Activated T-cell treated with anti-CD3 and anti-CD28 coated beads for 4 hours (primary cell): ENCODE measurements around the gene ADH4.
"Not testable (repeated sequence)": the region's sequence is repeated elsewhere in the genome, so short reads cannot be mapped to it uniquely, and the experiment has no call there.

Experiments
- DNase-seq: peaks from one replicate; pipeline ENCODE4 v3.0.0-alpha.2; 2020

The ADH4 gene

DNA sequence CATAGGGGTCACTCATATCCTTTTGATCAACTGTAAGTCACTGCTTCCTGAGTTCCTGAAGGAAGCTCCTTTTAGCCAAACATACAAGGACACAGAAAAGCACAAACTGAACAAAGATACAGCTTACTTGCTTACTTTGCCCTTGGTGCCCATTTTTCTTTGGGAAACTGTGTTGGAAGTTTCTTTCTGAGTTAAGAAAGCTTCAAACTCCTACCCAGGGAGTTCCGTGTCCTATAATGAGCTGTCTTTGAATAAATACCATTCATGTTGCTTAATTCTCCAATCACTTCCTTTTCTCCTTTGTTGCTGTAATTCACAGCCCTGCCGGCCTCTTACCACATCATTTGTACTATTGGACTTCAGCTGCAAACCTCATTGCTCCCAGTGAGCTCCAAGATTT is at the start of gene ADH4:
Gene ADH4, minus strand, starts transcription at position 228 of the 400 bp plus-strand sequence. Its CDS starts 75 bp downstream, at position 153.
- no peak for DNase-seq

DNA sequence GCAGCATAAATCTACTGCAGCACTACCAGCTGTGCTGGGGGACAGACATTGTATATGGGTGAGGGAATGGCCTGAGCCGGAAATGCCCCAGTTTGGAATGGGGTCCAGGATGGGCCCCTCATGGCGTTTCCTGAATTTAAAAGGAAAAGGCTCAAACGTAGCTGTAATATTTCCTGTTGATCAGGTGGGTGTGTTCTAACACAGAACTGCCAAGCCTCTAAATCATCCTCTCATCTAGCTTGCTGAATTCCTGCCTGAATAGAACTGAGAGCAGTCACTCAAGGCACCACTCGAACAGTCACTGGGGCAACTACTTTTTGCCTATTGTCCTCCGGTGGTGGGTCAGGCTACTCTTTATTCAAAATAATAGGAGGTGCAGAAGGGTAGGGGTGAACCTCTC is 46.2 kb upstream of the ADH4 start:
- DNase-seq = no peak

DNA sequence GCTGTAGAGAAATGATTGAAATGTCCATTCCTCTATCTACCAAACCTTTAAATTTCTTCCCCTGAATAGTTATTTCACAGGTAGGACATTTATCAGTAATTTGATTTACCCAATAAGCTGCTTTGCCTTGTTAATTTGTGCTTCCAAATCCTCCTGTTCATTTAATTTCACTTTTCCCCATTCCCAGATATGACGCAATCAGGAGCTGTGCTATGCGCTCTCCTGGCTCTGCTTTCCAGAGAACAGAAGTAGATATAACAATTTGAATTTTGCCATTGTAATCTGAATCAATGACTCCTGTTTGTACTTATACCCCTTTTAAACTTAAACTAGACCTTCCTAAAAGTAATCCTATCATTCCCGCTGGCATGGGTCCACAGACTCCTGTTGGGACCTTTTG is 45.8 kb upstream of the ADH4 start:
- not testable (repeated sequence) for DNase-seq

DNA sequence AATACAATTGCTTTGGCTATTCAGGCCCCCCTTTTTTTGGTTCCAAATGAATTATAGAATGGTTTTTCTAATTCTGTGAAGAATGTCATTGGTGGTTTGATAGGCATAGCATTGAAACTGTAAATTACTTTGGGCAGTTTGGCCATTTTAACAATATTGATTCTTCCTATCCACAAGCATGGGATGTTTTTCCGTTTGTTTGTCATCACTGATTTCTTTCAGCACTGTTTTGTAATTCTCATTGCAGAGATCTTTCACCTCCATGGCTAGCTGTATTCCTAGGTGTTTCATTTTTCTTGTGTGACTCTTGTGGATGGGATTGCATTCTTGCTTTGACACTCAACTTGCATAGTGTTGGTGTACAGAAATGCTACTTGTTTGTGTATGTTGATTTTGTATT is 41.9 kb upstream of the ADH4 start:
- no peak for DNase-seq

DNA sequence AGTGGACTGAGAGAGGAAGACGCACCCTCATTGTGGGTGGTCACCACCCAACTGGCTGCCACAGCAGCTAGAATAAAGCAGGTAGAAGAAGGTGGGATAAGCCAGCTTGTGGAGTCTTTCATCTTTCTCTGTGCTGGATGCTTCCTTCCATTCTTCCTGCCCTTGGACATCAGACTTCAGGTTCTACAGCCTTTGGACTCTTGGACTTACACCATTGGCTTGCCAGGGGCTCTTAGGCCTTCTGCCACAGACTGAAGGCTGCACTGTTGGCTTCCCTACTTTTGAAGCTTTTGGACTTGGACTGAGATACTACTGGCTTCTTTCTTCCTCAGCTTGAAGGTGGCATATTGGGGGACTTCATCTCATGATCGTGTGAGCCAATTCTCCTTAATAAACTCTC is 41.5 kb upstream of the ADH4 start:
- DNase-seq = no peak

DNA sequence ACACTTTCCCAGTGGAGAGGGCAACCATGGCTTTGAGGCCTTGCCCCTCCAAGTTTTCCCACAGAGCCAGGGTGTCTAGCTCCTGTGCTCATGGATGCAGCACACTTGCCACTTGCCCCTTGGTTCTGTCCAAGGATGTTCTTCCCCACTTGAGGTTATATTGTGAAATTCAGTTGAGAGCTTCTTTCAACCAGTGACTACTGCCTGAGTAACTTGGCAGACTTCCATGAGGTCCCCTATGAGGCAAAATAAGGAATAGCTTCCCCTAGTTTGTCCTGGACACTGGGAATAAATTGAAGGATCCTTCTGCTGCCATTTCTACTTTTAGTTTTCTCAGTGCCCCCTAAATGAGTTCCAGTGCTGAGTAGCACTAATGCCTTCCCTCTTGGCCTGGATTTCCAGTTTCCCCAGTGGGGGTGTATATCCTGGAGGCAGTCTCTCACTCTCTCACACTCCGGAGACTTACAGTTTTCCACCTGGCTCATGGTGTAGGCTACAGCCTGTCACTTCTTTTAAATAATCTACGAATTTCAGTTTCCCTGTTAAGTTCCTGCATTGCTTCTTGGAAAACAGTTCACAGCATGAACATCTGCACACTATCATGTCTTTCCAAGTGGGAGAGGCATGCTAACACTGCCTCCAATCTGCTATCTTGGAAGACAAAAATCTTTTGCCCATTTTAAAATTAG is 36.4 kb upstream of the ADH4 start:
- no peak for DNase-seq

DNA sequence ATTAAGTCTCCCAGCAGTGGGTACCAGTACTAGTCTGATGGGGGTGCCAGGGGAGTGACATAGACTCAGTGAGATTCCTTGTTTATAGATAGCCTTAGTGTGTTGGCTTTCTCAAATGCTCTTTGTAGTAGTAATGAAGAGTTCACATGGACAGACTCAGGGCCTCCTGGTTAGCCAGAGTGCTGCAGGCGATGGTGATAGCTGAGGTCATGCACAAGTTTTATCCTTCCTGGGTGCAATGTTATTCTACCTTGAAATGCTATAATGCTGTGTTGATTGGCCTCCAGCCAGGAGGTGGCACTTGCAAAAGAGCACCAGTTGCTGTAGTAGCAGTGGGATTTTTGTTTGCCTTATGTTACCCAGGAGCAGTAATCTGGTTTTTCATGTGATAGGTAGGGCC is 35.5 kb upstream of the ADH4 start:
- DNase-seq = no peak

DNA sequence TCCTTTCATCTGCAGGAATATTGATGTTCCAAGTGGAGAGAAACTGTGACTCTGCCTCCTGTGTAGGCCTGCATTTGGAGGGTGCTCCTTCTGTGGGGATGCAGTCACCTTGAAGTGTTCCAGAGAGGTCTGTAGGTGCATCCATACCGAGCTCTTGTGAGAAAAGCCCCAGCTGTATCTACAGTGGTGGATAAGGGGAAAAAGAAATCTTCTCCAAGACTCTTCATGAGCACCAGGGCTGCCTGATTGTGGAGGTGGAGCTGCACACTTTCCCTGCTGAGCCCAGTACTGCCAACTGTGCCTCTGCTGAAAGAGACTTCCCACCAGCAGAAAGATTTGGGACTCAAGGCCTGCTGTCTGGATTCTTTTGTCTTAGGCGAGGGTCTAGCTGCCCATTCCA is 35.1 kb upstream of the ADH4 start:
- no peak for DNase-seq

DNA sequence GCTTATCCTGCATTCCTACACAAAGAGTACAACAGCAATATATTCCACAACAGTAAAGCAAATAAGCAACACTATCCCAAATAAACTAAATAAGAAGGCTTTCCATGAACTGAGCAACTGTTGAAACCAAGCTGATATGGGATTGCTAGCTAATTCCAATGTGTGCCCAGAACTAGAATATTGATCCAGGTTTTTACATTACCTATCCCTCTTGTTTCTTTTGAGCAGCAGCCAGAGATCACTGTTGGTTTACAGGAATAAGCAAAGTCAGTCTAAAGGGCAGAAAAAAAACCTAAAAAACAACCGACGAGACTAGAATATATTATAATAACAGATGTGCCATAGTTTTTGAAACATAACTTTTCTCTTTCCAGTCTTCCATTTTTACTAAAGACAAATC is 22.4 kb upstream of the ADH4 start:
- DNase-seq = no peak

DNA sequence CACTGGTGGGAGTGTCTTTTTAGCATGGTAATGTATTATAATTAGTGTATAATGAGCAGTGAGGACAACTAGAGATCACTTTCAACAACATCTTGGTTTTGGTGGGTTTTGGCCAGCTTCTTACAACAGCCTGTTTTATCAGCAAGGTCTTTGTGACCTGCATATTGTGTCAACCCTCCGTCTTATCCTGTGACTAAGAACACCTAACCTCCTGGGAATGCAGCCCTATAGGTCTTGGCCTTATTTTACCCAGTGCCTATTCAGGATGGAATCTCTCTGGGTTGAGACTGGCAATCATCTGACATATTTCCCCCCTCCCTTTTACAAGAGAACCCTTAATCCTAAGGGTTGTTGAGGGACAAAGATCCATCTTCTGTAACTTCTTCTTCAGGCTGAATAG is 21.9 kb upstream of the ADH4 start:
- no peak for DNase-seq

DNA sequence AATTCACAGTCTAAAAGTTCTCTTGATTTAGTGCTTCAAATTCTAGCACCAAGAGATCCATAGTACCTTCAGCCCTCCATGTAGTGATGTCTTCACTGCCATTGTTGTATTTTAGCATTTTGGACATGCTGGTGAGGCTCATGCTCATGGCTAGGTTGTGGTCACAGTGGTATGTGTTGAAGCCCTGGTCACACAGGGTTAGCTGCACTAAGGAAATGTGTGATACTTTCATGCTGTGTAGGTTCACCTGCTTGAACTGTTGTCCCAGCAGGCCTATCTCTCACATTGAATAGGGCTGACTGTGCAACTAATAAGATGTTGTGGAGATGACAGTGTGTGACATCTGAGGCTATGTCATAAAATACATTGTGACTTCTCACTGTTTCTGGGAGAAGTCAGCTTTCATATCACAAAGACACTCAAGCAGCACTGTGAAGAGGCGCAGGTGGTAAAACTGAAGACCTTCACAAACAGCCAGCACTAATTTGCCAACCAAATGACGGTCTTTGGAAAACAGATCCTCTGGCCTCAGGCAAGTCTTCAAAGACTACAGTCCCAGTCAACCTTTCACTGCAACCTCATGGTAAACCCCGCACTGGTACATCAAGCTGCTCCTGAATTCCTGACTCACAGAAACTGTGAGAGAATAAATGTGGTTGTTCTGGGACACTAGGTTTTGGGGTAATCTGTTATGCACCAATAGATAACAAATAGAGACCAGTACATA is 17.4 kb upstream of the ADH4 start:
- DNase-seq = no peak

DNA sequence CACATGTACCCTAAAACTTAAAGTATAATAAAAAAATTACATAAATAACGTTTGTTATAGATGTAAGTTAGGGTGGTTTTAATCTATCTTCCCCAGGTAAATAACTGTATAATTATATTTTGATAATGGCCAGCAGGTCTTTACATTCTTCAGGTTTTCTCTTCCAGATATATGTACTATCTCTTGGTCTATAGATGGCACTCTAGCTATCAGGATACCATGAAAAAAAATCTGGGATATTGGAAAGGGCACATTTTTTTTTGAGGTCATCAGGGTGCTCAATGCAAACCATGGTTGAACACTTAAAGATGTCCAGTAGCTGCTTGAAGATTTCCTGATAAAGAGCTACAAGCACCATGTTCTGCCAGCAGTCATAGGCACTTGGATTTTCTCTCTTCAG is 15.6 kb upstream of the ADH4 start:
- DNase-seq = no peak

DNA sequence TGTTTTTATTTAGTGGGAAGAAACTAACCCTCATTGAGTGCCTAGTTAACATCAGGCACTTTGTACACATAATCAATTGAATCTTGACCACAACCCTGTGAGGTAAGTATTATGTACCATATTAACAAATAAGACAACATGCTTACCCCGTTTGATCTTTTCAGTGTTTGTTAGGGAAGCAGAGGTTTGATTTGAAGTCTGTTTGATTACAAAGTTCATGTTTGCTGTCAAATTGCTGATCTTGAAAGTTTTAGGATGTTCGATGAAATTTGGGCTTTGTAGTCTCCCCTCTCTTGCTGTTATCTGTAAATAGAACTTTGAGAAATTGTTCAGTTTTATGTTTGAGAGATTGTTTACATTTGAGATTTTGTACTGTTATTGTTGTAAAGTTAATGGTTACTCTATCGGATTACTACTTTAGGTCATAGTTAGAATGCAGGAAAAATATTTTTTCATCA is 13.4 kb upstream of the ADH4 start:
- no peak for DNase-seq

DNA sequence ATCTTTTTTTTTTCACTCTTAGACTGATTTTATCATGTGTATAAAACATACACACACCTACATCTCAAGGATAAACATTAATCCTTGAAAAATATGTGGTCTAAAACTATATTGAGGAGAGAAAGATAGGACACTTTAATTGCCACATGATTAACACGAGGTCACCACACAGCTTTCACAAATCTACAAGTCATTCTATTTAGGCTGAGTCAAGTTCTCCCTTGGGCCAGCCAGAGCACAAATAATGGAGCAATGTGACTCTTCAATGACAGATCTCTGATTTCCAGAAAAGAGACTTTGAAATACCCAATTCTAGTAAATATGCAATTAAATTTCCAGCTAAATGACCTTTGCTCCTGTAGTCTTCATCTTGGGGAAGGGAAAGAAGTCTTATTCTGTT is 12.9 kb upstream of the ADH4 start:
- no peak for DNase-seq

DNA sequence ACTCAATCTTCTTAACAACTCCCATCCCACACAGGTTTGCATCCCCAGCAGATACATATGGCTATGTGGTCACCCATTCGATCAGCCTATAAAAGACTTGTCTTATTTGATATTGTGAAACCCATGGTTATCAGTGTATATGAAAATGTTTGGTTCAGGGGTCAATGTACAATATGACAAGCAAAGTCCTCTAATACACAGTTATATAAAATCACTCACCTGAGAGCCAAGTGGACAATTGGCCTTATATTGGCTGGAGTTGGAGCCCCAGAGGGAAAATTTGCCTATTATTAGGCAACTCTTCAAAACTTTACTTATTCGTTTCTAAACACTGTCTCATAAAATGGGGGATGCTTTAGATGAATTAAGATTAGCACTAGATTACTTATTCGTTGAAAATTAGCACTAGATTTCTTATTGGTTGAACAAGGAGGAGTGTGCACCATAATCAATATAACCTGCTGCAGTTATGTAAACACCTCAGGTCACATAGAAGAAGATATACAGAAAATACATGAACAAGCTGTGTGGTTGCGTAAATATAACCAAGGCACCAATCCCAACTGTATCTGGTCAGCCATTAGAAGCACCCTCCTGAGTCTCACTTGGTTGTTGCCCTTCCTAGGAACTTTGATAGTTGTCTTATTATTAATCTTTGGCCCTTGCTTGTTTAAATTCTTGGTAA is 10.7 kb upstream of the ADH4 start:
- DNase-seq = no peak

DNA sequence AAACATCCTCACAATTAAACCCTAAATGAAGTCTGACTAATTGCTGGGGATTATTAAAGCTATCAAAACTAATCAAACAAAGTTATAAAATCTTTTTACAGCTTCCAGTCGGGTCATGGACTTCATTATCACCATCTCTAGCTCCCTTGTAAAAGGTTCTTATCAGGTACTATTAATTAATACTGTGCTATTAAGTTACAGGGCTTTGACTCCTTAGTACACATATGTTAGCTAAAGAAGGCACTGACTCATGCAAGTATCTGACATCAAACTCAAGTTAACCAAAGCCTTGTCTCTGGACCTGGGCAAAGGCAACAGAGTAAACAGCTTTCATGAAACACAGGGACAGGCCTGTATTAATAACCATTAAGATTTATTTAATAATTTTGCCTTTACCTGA is 7.9 kb upstream of the ADH4 start:
- no peak for DNase-seq

DNA sequence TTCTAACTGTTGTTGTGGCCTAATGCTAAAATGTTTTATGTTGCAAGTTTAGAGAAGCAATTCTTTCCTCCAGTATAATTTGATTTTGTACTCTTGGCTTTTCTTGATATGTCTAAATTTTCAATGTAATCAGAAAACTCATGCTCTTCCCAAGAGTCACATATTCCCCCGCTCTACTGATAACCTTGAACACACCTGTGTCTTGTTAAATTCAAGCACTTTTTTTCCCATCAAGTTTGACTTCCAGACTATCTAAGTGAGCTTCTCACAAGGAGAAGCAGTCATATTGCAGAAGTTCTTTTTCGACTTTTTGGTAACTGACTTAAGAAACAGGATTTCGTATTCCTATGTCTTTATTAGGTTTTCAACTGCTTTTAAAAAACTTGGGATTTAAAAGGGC is 7.4 kb upstream of the ADH4 start:
- DNase-seq = no peak

DNA sequence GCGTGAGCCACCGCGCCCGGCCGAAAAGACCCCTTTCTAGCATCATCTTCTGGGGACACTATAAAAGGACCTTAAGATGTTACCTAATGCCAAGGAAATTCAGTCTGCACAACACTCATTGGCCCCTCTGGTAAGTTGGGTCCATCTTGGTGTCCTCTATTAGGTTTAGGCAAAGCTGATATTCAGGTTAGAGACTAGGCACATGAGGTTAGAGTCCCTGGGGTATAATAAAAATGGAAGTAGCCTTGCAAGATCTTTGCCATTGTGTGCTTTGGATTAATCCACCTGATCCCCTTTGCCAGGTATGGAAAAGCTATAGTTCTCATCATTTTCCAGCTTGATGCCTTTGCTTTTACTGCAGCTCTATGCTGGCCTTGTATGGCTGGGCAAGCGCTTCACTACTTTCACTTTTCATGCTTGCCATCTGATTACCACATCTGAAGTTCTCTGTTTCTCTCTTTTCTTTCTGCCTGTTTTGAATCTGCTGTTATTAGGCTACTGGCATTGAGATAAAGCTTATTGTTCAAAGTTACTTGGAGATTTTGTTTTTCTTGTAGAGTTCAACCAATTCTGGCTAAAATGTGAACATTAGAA is 5.4 kb upstream of the ADH4 start:
- DNase-seq = no peak

DNA sequence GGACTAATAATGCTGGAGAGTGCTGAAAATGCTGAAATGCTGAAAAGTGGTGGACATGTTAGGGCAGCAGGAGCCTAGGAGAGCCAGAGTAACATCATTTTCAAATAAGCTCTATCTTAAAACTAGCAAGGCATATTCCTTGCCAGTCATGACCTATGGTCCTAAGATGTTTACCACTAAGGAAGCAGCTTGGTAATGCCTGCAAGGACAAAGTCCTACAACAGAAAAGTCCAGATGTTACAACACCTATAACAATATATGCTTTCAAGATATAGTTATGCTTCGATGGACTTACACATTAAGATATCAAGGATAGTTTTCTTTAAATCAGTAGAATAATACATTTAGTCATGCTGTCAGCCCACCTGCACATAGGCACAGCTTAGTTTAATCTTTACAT is 4.5 kb upstream of the ADH4 start:
- DNase-seq = no peak

DNA sequence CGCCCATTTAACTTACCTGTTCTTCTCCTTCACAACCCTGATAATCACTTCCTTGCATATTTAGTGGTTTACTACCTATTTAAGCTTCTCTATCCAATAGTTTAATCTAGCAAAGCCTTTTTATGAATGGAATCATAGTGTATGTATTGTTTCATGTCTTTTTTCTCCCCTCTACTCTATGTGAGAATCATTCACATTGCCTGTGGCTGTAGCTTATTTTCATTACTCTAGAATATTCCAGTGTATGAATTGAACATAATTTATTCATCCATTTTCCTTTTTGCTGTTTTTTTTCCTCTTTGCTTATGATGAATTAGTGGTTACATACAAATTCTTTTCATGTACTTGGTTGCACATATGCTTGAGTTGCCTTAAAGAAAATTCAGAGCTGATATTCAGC is 490 bp upstream of the ADH4 start:
- no peak for DNase-seq

DNA sequence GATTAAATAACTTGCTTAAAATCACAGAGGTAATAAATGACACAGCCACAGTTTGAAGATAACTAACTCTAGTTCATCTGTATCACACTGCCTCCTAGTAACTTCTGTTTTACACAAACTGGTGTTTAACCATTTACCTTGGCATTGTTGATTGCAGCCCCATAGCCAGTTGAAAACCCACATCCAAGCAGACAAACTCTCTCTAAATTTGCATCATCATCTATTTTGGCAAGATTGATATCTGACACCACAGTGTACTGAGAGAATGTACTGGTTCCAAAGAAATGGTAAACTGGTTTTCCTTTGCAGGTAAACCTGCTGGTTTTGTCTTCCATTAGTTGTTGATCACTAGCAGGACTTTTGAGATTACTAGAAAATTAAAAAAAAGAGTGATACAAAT is 7.8 kb downstream of the ADH4 start:
- no peak for DNase-seq

DNA sequence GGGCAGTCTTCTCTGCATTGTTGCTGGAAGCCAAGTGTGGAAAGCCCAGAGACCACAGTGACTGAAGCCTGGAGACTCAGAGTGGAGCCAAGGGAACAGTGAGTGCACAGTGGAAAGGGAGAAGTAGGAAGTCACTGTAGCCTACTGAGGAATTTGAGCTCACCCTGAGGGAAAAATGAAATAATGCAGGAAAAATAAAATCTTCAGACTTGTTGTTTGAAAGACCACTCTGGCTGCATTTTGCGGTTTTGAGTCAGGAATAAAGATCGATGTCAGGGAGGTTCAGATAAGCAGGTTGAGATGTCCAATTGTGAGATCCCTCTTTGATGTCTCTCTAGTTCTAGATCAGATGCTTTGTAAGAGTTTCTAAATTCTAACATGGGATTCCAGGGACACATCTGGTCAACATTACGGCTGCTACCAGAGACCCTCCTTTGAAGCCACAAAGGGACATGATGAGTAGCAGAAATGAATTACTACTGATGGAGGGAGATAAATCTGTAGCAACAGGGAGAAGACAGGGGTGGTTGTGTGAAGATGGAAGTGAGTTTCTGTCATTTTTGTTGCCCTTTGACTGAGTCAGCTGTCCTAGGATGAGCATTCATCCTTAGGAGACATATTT is 8.4 kb downstream of the ADH4 start:
- no peak for DNase-seq

DNA sequence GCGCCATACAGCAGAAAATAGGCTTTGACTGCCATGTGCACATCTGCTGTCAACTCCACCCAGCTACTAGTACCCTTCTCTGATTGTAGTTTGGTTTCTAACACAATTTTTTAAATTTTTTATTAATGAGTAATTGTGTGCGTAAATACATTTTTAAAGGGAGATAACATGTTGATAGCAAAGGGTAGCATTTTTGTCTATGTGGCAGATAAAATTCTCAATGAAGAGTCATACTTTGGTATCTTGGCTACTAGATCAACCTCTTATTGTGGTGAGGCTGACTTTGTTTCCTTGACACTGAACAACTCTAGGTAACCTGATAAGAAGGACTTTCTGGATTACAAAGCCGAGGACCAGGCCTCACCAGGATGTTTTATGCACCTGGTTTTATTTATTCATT is 9.5 kb downstream of the ADH4 start:
- DNase-seq = no peak
